ENCODE results near the gene USP48. TPM values are rescaled to one million over a fixed set of nuclear protein-coding genes. Genes with fewer than 3 reads are reported as not detected.

The USP48 gene
- total RNA-seq, 4 donors from 2014 or later: 23.5 to 51.9 (median 39.7) TPM

- H3K9me3 ChIP-seq: no peaks in the 10 kb centered on the region
- H3K4me3 ChIP-seq: no peak overlapping the region
- peaks cover 0 to 12% (median 0%) of the 10 kb centered on the region in 3 donors for H3K4me1 ChIP-seq
- no peaks in the 10 kb centered on the region for H3K36me3 ChIP-seq
- WGBS, 2 donors: 80 to 84% methylated on average over 3 to 5 of the region's 5 CpGs
- TF ChIP-seq POLR2A (IDR thresholded peaks at IDR 0.05) (no peak), CTCF (IDR thresholded peaks at IDR 0.05) (no peak)
- DNase-seq: no peak
- H3K27me3 ChIP-seq: peaks cover 0 to 78% (median 2%) of the 10 kb centered on the region in 4 donors
- intact Hi-C loops (cut with DNase I): no loop called here
- H3K27ac ChIP-seq: no peak overlapping the region
Observed at GRCh38 chr1:21644906-21645305, 138.0 kb downstream of the USP48 start.

DNA sequence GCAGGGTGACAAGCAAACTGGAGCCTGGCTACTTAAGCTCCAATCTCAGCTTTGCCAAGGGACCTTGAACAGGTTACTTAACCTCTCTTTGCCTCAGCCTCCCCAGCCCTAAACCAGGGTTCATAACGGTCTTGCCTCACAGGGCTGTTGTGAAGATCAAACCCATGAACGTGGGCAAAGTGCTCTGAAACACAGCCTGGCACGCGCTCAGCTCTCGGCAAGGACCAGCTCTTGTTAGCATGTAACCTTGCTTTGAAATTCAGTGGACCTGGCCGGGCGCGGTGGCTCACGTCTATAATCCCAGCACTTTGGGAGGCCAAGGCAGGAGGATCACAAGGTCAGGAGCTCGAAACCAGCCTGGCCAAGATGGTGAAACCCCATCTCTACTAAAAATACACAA is 138.6 kb downstream of the USP48 start:
- no peak for TF ChIP-seq POLR2A (IDR thresholded peaks at IDR 0.05)
- TF ChIP-seq CTCF (IDR thresholded peaks at IDR 0.05): no peak
- intact Hi-C loops (cut with DNase I): no loop called here
- Histone ChIP-seq H3K4me3 (no peak overlapping the region), H3K36me3 (no peaks in the 10 kb centered on the region), H3K27ac (no peak overlapping the region), H3K4me1 (peaks cover 4 to 18% (median 5%) of the 10 kb centered on the region in 3 donors), H3K27me3 (peaks cover 0 to 78% (median 2%) of the 10 kb centered on the region in 4 donors), H3K9me3 (no peaks in the 10 kb centered on the region)
- DNase-seq: no peak
- 50 to 92% methylated on average over 1 to 2 of the region's 10 CpGs for WGBS, 2 donors

DNA sequence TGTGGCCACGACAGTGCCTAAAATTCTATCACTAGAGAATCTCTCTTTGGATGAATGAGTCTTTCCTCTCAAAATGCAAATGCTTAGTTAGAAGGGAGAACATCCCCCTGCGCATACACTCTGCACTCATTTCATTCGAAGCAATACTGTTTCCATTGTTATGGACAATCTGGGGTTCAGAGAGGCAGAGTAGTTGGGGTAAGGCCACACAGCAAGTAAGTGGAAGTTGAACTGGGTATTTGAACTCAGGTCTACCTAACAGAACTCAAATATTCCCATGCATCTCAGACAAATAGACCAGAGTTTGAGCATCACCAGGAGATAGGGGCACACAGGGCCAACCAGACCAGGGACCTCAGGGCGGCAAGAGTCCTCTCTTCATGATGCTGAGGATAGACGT is 139.3 kb downstream of the USP48 start:
- no peaks in the 10 kb centered on the region for H3K9me3 ChIP-seq
- TF ChIP-seq CTCF (IDR thresholded peaks at IDR 0.05) (no peak), POLR2A (IDR thresholded peaks at IDR 0.05) (no peak)
- H3K27ac ChIP-seq: no peak overlapping the region
- H3K4me1 ChIP-seq: peaks cover 9 to 25% (median 12%) of the 10 kb centered on the region in 3 donors
- DNase-seq: no peak
- 81 to 94% methylated on average over 5 of the region's 5 CpGs for WGBS, 2 donors
- peaks cover 0 to 71% (median 2%) of the 10 kb centered on the region in 4 donors for H3K27me3 ChIP-seq
- intact Hi-C loops (cut with DNase I): no loop called here
- H3K4me3 ChIP-seq: no peak overlapping the region
- no peaks in the 10 kb centered on the region for H3K36me3 ChIP-seq

DNA sequence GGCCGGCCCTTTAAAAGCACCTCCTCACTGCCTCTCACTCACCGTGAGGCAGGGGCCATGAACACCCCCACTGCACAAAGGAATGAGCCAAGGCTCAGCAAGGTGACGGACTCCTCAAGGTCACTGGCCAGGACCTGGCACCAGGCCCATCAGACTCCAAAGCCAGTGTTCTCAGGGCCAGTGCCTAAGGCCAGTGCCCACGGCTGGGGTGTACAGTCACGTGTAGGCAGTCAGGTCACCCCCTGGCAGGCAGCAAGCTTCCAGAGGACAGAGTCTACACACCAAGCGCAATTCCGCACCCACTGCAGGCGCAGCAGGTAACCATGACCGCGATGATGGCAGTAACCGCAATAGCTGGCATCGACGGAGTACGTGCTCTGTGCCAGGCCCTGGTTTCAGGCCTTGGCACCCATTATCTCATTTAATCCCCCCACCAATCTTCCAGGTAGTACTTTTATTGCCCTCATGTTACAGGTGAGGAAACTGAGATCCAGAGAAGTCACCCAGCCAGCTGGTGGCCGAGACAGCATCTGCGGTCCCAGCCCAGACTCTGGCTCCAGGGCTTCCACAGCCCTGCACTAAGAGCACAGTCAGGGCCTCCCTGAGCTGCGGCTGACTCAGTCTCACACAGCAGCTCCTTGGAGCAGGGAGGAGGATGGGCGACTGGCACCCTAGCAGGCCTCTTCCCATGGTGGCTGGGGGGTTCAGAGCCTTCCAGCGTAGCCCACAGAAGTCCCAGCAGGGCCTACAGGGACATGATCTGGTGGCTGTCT is 140.8 kb downstream of the USP48 start:
- WGBS, 2 donors: 87 to 88% methylated on average over 15 to 16 of the region's 19 CpGs
- H3K9me3 ChIP-seq: no peaks in the 10 kb centered on the region
- H3K27me3 ChIP-seq: peaks cover 0 to 58% (median 2%) of the 10 kb centered on the region in 4 donors
- DNase-seq: no peak
- no peak overlapping the region for H3K27ac ChIP-seq
- H3K4me1 ChIP-seq: peaks cover 12 to 21% (median 13%) of the 10 kb centered on the region in 3 donors
- intact Hi-C loops (cut with DNase I): no loop called here
- no peak overlapping the region for H3K4me3 ChIP-seq
- TF ChIP-seq CTCF (IDR thresholded peaks at IDR 0.05) (no peak), POLR2A (IDR thresholded peaks at IDR 0.05) (no peak)
- H3K36me3 ChIP-seq: no peaks in the 10 kb centered on the region

DNA sequence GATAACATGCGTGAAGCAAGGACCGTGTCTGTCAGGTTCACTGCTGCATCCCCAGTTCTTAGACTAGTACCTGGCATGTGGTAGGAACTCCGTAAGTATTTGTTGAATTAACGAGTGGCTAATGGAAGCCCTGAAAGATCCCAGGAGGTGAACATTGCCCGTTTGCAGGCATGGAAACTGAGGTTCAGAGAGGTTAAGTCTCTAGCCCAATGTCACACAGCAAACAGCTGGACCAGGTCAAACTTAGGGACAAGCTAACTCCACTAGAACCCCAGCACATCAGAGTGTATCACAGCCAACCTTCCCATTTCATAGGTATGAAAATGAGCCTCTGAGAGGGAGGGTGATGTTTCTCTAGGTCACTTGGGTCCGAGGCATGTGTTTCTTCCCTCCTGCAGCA is 141.4 kb downstream of the USP48 start:
- intact Hi-C loops (cut with DNase I): no loop called here
- no peak overlapping the region for H3K4me3 ChIP-seq
- H3K27me3 ChIP-seq: peaks cover 0 to 52% (median 0%) of the 10 kb centered on the region in 4 donors
- peaks cover 12 to 21% (median 13%) of the 10 kb centered on the region in 3 donors for H3K4me1 ChIP-seq
- DNase-seq: no peak
- H3K27ac ChIP-seq: no peak overlapping the region
- H3K9me3 ChIP-seq: no peaks in the 10 kb centered on the region
- WGBS, 2 donors: 75 to 83% methylated on average over 5 to 6 of the region's 6 CpGs
- TF ChIP-seq POLR2A (IDR thresholded peaks at IDR 0.05): no peak
- no peak for TF ChIP-seq CTCF (IDR thresholded peaks at IDR 0.05)
- no peaks in the 10 kb centered on the region for H3K36me3 ChIP-seq

Data from esophagus squamous epithelium (tissue), 5 donors.